Measurements from ENCODE around the gene MTUS2. TPM values are rescaled to one million over a fixed set of nuclear protein-coding genes. Genes with fewer than 3 reads are reported as not detected.

Gene MTUS2
- total RNA-seq, 4 donors from 2014 or later: 0.08 to 0.57 TPM; not detected in 2

DNA sequence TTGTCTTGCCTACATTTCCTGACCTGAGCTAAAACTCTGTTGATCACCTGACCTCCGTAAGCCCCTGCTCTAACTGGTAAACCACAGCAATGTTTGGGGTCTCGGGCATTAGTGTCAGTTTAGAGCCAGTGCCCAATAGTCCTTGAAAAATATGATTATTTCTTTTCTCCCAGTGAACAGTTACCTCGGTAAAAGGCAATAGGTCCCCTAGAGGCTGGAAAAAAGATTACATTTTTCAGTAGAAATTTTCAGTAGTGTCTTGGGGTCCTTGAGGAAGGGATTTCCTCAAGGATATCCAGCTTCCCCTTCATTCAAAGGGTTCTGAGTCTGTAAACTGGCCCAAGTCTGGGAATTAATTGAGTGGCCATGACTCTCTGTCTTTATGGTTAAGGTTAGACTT is 597.9 kb downstream of the MTUS2 start:
- no peak for DNase-seq
- peaks cover 0 to 8% (median 0%) of the 10 kb centered on the region in 3 donors for H3K4me1 ChIP-seq
- H3K4me3 ChIP-seq: no peak overlapping the region
- WGBS, 2 donors: 54 to 67% methylated on average over 2 to 3 of the region's 3 CpGs
- intact Hi-C loops (cut with DNase I): no loop called here
- TF ChIP-seq, protein P1, sequence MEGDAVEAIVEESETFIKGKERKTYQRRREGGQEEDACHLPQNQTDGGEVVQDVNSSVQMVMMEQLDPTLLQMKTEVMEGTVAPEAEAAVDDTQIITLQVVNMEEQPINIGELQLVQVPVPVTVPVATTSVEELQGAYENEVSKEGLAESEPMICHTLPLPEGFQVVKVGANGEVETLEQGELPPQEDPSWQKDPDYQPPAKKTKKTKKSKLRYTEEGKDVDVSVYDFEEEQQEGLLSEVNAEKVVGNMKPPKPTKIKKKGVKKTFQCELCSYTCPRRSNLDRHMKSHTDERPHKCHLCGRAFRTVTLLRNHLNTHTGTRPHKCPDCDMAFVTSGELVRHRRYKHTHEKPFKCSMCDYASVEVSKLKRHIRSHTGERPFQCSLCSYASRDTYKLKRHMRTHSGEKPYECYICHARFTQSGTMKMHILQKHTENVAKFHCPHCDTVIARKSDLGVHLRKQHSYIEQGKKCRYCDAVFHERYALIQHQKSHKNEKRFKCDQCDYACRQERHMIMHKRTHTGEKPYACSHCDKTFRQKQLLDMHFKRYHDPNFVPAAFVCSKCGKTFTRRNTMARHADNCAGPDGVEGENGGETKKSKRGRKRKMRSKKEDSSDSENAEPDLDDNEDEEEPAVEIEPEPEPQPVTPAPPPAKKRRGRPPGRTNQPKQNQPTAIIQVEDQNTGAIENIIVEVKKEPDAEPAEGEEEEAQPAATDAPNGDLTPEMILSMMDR (IDR thresholded peaks at IDR 0.05): no peak
- no peak for TF ChIP-seq POLR2A (IDR thresholded peaks at IDR 0.05)
- H3K27me3 ChIP-seq: peaks cover 0 to 37% (median 0%) of the 10 kb centered on the region in 4 donors
- no peaks in the 10 kb centered on the region for H3K36me3 ChIP-seq
- no peaks in the 10 kb centered on the region for H3K9me3 ChIP-seq
- H3K27ac ChIP-seq: no peak overlapping the region

DNA sequence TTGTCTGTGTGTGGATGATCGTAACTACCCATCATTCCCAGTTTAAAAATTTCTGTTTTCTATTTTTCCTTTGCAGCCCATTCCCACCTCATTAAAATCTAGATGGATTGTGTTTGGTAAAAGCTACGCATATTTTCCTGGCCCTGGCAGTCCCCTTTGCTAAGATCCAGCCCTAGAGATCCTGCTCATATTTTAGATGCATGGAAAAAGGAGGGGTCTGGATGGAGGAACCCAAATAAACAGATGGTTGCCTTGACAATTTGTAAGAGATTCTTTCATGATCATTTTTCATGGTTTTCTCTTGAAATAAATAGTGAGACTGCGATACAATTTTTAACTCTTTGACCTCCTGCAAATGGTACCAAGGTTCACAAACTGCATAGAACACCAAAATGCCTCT is 601.0 kb downstream of the MTUS2 start:
- DNase-seq: no peak
- Histone ChIP-seq H3K27me3 (peaks cover 0 to 55% (median 0%) of the 10 kb centered on the region in 4 donors), H3K4me1 (peaks cover 0 to 8% (median 0%) of the 10 kb centered on the region in 3 donors), H3K27ac (no peak overlapping the region), H3K9me3 (no peaks in the 10 kb centered on the region), H3K36me3 (no peaks in the 10 kb centered on the region), H3K4me3 (no peak overlapping the region)
- TF ChIP-seq POLR2A (IDR thresholded peaks at IDR 0.05): no peak
- TF ChIP-seq, protein P1 (IDR thresholded peaks at IDR 0.05): no peak
- WGBS, 2 donors: 57 to 83% methylated on average over 3 of the region's 3 CpGs
- intact Hi-C loops (cut with DNase I): no loop called here

DNA sequence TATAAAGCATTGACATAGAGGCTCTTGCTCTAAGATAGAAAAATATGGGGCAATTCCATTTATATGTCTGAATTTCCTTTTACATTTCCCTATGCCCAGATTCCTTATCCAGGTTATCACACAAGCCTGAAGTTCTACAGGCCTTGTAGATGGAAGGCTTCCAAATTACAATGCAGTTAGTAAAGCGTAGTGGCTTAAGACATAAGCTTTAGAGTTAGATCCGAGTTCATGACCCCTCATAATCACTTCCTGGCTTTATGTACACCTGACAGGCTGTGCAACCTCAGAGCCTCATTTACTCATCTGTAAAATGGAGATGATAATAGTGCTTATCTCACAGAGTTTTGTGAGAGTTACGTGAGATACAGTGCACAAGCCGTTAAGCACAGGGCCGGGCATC is 601.9 kb downstream of the MTUS2 start:
- H3K27ac ChIP-seq: no peak overlapping the region
- no peaks in the 10 kb centered on the region for H3K9me3 ChIP-seq
- H3K4me3 ChIP-seq: no peak overlapping the region
- peaks cover 0 to 64% (median 0%) of the 10 kb centered on the region in 4 donors for H3K27me3 ChIP-seq
- peaks cover 0 to 8% (median 0%) of the 10 kb centered on the region in 3 donors for H3K4me1 ChIP-seq
- no peak for TF ChIP-seq POLR2A (IDR thresholded peaks at IDR 0.05)
- TF ChIP-seq, protein P1 (IDR thresholded peaks at IDR 0.05): no peak
- no peaks in the 10 kb centered on the region for H3K36me3 ChIP-seq
- intact Hi-C loops (cut with DNase I): no loop called here
- no peak for DNase-seq
- 57 to 84% methylated on average over 3 to 5 of the region's 5 CpGs for WGBS, 2 donors

DNA sequence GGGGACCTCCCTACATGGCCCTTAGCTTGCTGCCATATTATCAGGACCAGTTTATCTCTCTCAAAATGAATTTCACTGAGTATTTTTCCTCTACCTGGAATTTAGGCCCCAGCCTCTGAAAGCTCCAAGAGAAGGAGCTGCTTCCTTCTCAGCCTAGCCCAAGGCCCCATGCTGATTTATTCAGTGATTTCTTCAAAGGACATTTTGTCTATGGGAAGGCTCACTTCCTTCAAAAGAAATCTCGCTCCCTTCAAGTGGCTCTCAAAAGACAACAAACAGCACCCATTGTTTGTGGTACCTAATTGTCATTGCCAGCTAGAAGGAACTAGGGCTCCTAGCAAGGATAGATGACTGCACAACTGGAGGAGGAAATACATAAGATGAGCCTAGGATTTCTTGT is 602.9 kb downstream of the MTUS2 start:
- H3K4me1 ChIP-seq: peaks cover 0 to 13% (median under 1%) of the 10 kb centered on the region in 3 donors
- peaks cover 0 to 73% (median 0%) of the 10 kb centered on the region in 4 donors for H3K27me3 ChIP-seq
- no peaks in the 10 kb centered on the region for H3K36me3 ChIP-seq
- no peak for DNase-seq
- no peak for TF ChIP-seq POLR2A (IDR thresholded peaks at IDR 0.05)
- TF ChIP-seq, protein P1 (IDR thresholded peaks at IDR 0.05): no peak
- H3K27ac ChIP-seq: no peak overlapping the region
- WGBS, 2 donors: 71 to 100% methylated on average over 1 of the region's 1 CpG
- intact Hi-C loops (cut with DNase I): no loop called here
- H3K4me3 ChIP-seq: no peak overlapping the region
- H3K9me3 ChIP-seq: no peaks in the 10 kb centered on the region

DNA sequence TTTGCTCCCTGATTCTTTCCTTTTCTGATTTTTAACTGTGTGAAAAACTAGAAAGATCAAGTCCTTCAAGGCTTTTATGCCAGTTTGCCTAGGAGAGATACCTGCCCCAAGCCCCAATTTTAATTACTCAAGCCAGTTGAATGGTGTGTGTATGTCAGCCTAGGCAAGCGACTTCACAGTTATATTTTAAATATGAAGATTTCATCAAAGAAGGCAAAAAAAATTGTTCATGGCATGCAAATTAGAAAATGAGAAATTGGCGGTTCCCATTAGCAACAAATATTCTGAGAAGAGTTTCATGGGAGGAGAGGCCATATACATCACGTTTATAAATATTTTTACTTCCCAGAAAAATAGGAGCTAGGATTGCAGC is 607.8 kb downstream of the MTUS2 start:
- peaks cover 0 to 20% (median 8%) of the 10 kb centered on the region in 3 donors for H3K4me1 ChIP-seq
- intact Hi-C loops (cut with DNase I): no loop called here
- H3K4me3 ChIP-seq: peak overlapping the region; percentile 1 to 54 (median 24)
- H3K36me3 ChIP-seq: no peaks in the 10 kb centered on the region
- TF ChIP-seq, protein P1 (IDR thresholded peaks at IDR 0.05): no peak
- no peak for TF ChIP-seq POLR2A (IDR thresholded peaks at IDR 0.05)
- H3K27me3 ChIP-seq: peaks cover 0 to 48% (median 0%) of the 10 kb centered on the region in 4 donors
- H3K27ac ChIP-seq: no peak overlapping the region
- 3 to 7% methylated on average over 3 of the region's 3 CpGs for WGBS, 2 donors
- no peaks in the 10 kb centered on the region for H3K9me3 ChIP-seq
- no peak for DNase-seq
